Measurements from ENCODE around the gene CACNA1I.

- TF ChIP-seq CTCF (IDR thresholded peaks at IDR 0.05; ENCODE audit: poor library complexity): no peak
- TF ChIP-seq EZH2 (IDR thresholded peaks at IDR 0.05; ENCODE audit: borderline replicate concordance): no peak
These were observed 78.0 kb downstream of the CACNA1I start for GRCh38 chr22:39648630-39648950.
